Left lung (tissue), 10 donors: ENCODE data around the gene KLHL35. TPM values are rescaled to one million over a fixed set of nuclear protein-coding genes. Genes with fewer than 3 reads are reported as not detected.
A peak's percentile ranks its signal among the peaks of the same experiment; 100 is the strongest.

Source experiments
- ATAC-seq: fragments of 200-7000 bp; cut with Tn5 transposase; one replicate; pipeline ENCODE4 v1.9.1; 2020; ENCODE audit warnings: moderate library complexity
- DNase-seq, 4 donors: peaks; one replicate each; pipeline ENCODE4 v3.0.0-alpha.2; 2013 to 2020
- H3K27ac ChIP-seq, 2 donors: fragments of 200-600 bp; sonication (generic) in 1 of 2; one replicate each; pipeline versions ENCODE4 v1.5.0 to v1.8.0; 2020 to 2021
- H3K27me3 ChIP-seq, 2 donors: fragments of 200-600 bp; sonication (generic) in 1 of 2; one replicate each; pipeline versions ENCODE4 v1.5.0 to v1.8.0; 2020 to 2021
- H3K36me3 ChIP-seq, 2 donors: fragments of 200-600 bp; sonication (generic) in 1 of 2; one replicate each; pipeline versions ENCODE4 v1.5.0 to v1.8.0; 2020 to 2021
- H3K4me1 ChIP-seq, 2 donors: fragments of 200-600 bp; one replicate each; pipeline ENCODE4 v1.8.0; 2021
- H3K4me3 ChIP-seq, 2 donors: fragments of 200-600 bp; sonication (generic) in 1 of 2; one replicate each; pipeline versions ENCODE4 v1.5.0 to v1.8.0; 2020 to 2021; ENCODE audit warnings: mild to moderate bottlenecking in 1 of 2
- H3K9me3 ChIP-seq, 2 donors: fragments of 200-600 bp; sonication (generic) in 1 of 2; one replicate each; pipeline versions ENCODE4 v1.5.0 to v1.8.0; 2020 to 2021
- intact Hi-C, 2 donors: fragments of 100-400 bp; cut with DNase I; formaldehyde crosslinking; loops; one replicate each; pipeline versions ENCODE4 v1.11.2 to v1.14.2; 2022
- polyA plus RNA-seq, 6 donors: library from polyadenylated mRNA; unstranded; fragments of 120-200 nt; gene quantifications; one replicate each; pipeline ENCODE4 v1.2.1, GENCODE V29; 2013; ENCODE audit not compliant: insufficient read length in 6 of 6
- total RNA-seq, 2 donors: library from RNA; stranded (reverse); fragmentation: NEBNext Ultra II Directional; extraction: Animal tissue kit (Norgen Biotek cat#: 25700); gene quantifications; one replicate each; pipeline ENCODE4 v1.2.1, GENCODE V29; 2021
- TF ChIP-seq, protein P1 (sequence below), 2 donors: fragments of 200-600 bp; sonication (generic) in 1 of 2; IDR thresholded peaks; one replicate each; pipeline versions ENCODE4 v1.5.0 to v1.8.0; 2021; ENCODE audit warnings: antibody characterized with exemption in 2 of 2
- donor health status: DM: no; HTN: yes; CAD: no.
- donor health status: DM: no; HTN: no; CAD: no.

KLHL35 gene
- total and polyA plus RNA-seq, 8 donors: 1.1 to 2.1 (median 1.3) TPM

DNA sequence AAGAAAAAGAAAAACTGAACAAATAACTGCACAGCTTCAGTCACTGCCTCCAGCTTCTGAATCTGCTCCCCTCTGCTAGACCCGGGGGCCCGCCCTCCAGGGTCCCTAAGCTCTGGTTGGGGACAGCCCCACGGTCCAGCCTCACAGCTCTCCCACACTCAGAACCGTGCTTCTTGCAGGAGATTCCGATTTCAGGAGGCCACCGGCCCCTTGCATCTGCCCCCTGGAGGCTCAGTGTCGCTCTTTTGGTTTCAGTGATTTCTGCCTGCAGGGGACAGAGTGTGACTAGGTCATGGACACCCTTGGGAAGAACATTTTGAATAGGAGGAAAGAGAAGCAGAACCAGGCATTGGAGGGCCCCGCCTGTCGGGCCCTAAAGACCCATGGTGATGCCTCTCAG is 56.8 kb downstream of the KLHL35 start:
- intact Hi-C loops: no loop called here
- Histone ChIP-seq H3K27me3 (no peaks in the 10 kb centered on the region), H3K4me3 (no peak overlapping the region), H3K9me3 (no peaks in the 10 kb centered on the region), H3K27ac (no peak overlapping the region), H3K36me3 (no peaks in the 10 kb centered on the region), H3K4me1 (peaks cover 0 to 32% of the 10 kb centered on the region in 2 donors)
- TF ChIP-seq, protein P1, sequence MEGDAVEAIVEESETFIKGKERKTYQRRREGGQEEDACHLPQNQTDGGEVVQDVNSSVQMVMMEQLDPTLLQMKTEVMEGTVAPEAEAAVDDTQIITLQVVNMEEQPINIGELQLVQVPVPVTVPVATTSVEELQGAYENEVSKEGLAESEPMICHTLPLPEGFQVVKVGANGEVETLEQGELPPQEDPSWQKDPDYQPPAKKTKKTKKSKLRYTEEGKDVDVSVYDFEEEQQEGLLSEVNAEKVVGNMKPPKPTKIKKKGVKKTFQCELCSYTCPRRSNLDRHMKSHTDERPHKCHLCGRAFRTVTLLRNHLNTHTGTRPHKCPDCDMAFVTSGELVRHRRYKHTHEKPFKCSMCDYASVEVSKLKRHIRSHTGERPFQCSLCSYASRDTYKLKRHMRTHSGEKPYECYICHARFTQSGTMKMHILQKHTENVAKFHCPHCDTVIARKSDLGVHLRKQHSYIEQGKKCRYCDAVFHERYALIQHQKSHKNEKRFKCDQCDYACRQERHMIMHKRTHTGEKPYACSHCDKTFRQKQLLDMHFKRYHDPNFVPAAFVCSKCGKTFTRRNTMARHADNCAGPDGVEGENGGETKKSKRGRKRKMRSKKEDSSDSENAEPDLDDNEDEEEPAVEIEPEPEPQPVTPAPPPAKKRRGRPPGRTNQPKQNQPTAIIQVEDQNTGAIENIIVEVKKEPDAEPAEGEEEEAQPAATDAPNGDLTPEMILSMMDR (IDR thresholded peaks at IDR 0.05): no peak
- DNase-seq: no peak
- ATAC-seq: no peak

DNA sequence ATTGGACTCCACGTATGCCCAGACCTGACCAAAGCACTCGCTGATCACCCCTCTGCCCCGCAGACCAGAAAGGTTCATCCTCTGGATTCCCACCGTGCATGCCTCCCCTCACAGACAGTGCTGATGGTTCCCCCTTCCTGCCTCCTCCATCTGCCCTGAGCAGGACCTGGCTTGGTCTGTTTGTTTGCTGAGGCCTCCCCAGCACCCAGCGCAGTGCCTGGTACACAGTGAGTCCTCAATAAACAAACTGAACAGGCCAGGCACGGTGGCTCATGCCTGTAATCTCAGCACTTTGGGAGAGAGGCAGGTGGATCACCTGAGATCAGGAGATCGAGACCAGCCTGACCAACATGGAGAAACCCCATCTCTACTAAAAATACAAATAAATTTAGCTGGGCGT is 57.4 kb downstream of the KLHL35 start:
- Histone ChIP-seq H3K27me3 (no peaks in the 10 kb centered on the region), H3K27ac (no peak overlapping the region), H3K4me3 (no peak overlapping the region), H3K36me3 (no peaks in the 10 kb centered on the region), H3K4me1 (peaks cover 0 to 27% of the 10 kb centered on the region in 2 donors), H3K9me3 (no peaks in the 10 kb centered on the region)
- ATAC-seq (no peak), DNase-seq (no peak)
- TF ChIP-seq, protein P1 (IDR thresholded peaks at IDR 0.05): no peak
- intact Hi-C loops: no loop called here

DNA sequence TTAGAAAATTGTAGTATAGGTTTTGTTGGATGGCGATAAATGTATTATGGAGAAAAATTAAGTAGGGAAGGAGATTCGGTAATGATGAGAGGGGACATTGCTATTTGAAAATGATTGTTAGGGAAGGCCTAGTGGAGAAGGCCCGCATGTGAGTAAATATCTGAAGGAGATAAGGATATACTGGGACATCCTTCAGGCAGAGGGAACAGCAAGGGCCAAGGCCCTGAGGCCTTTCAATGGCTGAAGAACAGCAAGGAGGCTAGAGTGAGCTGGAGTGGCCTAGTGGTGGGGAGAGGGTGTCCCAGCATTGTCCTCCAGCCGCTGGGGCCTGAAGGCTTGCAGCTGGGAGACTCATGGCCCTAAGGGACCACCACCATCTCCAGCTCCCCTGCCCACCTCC is 58.4 kb downstream of the KLHL35 start:
- Histone ChIP-seq H3K9me3 (no peaks in the 10 kb centered on the region), H3K36me3 (no peaks in the 10 kb centered on the region), H3K27ac (no peak overlapping the region), H3K4me3 (no peak overlapping the region), H3K27me3 (no peaks in the 10 kb centered on the region), H3K4me1 (peaks cover 0 to 29% of the 10 kb centered on the region in 2 donors)
- no peak for ATAC-seq
- DNase-seq: no peak
- intact Hi-C loops: no loop called here
- TF ChIP-seq, protein P1 (IDR thresholded peaks at IDR 0.05): no peak

DNA sequence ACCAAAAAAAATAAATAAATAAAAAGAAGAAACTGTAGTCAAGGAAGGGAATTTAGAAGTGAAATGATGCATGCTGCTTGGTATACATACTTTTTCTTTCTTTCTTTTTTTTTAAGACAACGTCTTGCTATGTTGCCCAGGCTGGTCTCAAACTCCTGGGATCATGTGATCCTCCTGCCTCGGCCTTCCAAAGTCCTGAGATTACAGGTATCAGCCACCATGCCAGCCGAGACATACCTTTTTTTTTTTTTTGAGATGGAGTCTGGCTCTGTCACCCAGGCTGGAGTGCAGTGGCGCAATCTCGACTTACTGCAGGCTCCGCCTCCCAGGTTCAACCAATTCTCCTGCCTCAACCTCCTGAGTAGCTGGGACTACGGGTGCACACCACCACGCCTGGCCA is 59.8 kb downstream of the KLHL35 start:
- no peaks in the 10 kb centered on the region for H3K27me3 ChIP-seq
- TF ChIP-seq, protein P1 (IDR thresholded peaks at IDR 0.05): no peak
- ATAC-seq (no peak), DNase-seq (no peak)
- H3K9me3 ChIP-seq: no peaks in the 10 kb centered on the region
- H3K4me1 ChIP-seq: peaks cover 0 to 37% of the 10 kb centered on the region in 2 donors
- peak overlapping the region in 1 of 2 donors; percentile 72 for H3K27ac ChIP-seq
- no peaks in the 10 kb centered on the region for H3K36me3 ChIP-seq
- intact Hi-C loops: no loop called here
- no peak overlapping the region for H3K4me3 ChIP-seq

Other genes starting within 250 kb of the KLHL35 start
- 1 to 10 TPM in 1 of 2 donors, under 1 TPM in 1; 0.70 to 1.3 TPM for gene TPBGL, start 192.4 kb downstream of the KLHL35 start, total RNA-seq
- under 1 TPM in 5 of 6 donors, not detected in 1; 0.09 to 0.28 (median 0.18) TPM for gene TPBGL, start 192.4 kb downstream of the KLHL35 start, polyA plus RNA-seq
- gene ARRB1, start 81.5 kb downstream of the KLHL35 start, total RNA-seq: 100 to 1,000 TPM; 112 to 150 TPM
- 10 to 100 TPM; 41.7 to 72.1 (median 57.2) TPM for gene ARRB1, start 81.5 kb downstream of the KLHL35 start, polyA plus RNA-seq
- 1,000 to 10,000 TPM; 1,943 to 2,064 TPM for gene RPS3, start 33.7 kb downstream of the KLHL35 start, total RNA-seq
- gene RPS3, start 33.7 kb downstream of the KLHL35 start, polyA plus RNA-seq: 1,000 to 10,000 TPM; 3,080 to 3,888 (median 3,783) TPM
- 10 to 100 TPM; 10.5 to 15.5 TPM for gene GDPD5, start 92.7 kb upstream of the KLHL35 start, total RNA-seq
- gene GDPD5, start 92.7 kb upstream of the KLHL35 start, polyA plus RNA-seq: 10 to 100 TPM; 24.0 to 34.8 (median 28.4) TPM
- gene SERPINH1, start 129.1 kb upstream of the KLHL35 start, total RNA-seq: 100 to 1,000 TPM; 358 to 516 TPM
- gene SERPINH1, start 129.1 kb upstream of the KLHL35 start, polyA plus RNA-seq: 100 to 1,000 TPM; 390 to 538 (median 458) TPM
- gene MAP6, start 235.8 kb upstream of the KLHL35 start, total RNA-seq: 1 to 10 TPM; 5.9 to 6.6 TPM
- 1 to 10 TPM; 7.0 to 9.8 (median 8.7) TPM for gene MAP6, start 235.8 kb upstream of the KLHL35 start, polyA plus RNA-seq